Common myeloid progenitor, CD34-positive (primary cell): ENCODE measurements around the gene HOOK1.
A peak's percentile ranks its signal among the peaks of the same experiment; 100 is the strongest.

Experiments used
- CTCF ChIA-PET: fragments of 350-600 bp; sonication (Branson Sonifier 250); formaldehyde crosslinking; loops from one replicate; lab custom pipeline; 2021; ENCODE audit warnings: antibody characterized with exemption; lab: Charles Lee
- POLR2A ChIA-PET: fragments of 350-600 bp; sonication (Branson Sonifier 250); formaldehyde crosslinking; loops from one replicate; lab custom pipeline; 2021; ENCODE audit warnings: antibody characterized with exemption; lab: Charles Lee
- DNase-seq, 3 donors: peaks; one replicate each; pipeline versions ENCODE4 v3.0.0 to v3.0.0-alpha.2; 2013
- H3K27ac ChIP-seq, 2 experiments: 1 replicate in 1 of 2; 2 replicates in 1 of 2; pipeline ENCODE4 v1.7.0; 2013; ENCODE audit warnings: inconsistent platforms in 2 of 2, low read length in 2 of 2, mild to moderate bottlenecking in 2 of 2, low read depth in 1 of 2, moderate library complexity in 1 of 2; ENCODE audit not compliant: severe bottlenecking in 2 of 2, insufficient read depth in 1 of 2, poor library complexity in 1 of 2
- H3K27me3 ChIP-seq, 5 experiments: replicated peaks in 2 of 5; 1 replicate in 3 of 5; 2 replicates in 2 of 5; pipeline versions ENCODE4 v1.6.1 to v1.7.0; 2013; ENCODE audit warnings: low read length in 4 of 5, mild to moderate bottlenecking in 2 of 5, moderate library complexity in 2 of 5, inconsistent platforms in 1 of 5; ENCODE audit not compliant: insufficient read depth in 5 of 5, control insufficient read depth in 4 of 5
- H3K36me3 ChIP-seq, 4 experiments: 1 replicate in 2 of 4; 2 replicates in 2 of 4; pipeline versions ENCODE4 v1.6.1 to v1.7.0; 2013; ENCODE audit warnings: low read length in 3 of 4, control low read depth in 1 of 4, mild to moderate bottlenecking in 1 of 4; ENCODE audit not compliant: control insufficient read depth in 4 of 4, insufficient read depth in 4 of 4
- H3K4me1 ChIP-seq, 4 experiments: 1 replicate in 3 of 4; 2 replicates in 1 of 4; pipeline versions ENCODE4 v1.6.1 to v1.7.1; 2013; ENCODE audit warnings: low read length in 3 of 4, mild to moderate bottlenecking in 3 of 4, control low read depth in 1 of 4, inconsistent platforms in 1 of 4, moderate library complexity in 1 of 4; ENCODE audit not compliant: control insufficient read depth in 4 of 4, insufficient read depth in 4 of 4; ENCODE audit errors: control extremely low read depth in 1 of 4
- H3K4me3 ChIP-seq, 7 experiments: 1 replicate in 4 of 7; 2 replicates in 3 of 7; pipeline versions ENCODE4 v1.5.1 to v1.7.0; 2013; ENCODE audit warnings: mild to moderate bottlenecking in 7 of 7, low read length in 6 of 7, moderate library complexity in 6 of 7, inconsistent platforms in 2 of 7, low read depth in 2 of 7, control low read depth in 1 of 7; ENCODE audit not compliant: insufficient read depth in 4 of 7, control insufficient read depth in 1 of 7; ENCODE audit errors: extremely low read depth in 1 of 7
- H3K9me3 ChIP-seq, 5 experiments: 1 replicate in 4 of 5; 2 replicates in 1 of 5; pipeline versions ENCODE4 v1.6.1 to v1.7.1; 2013; ENCODE audit warnings: low read length in 4 of 5, mild to moderate bottlenecking in 2 of 5, inconsistent platforms in 1 of 5, low read depth in 1 of 5, moderate library complexity in 1 of 5; ENCODE audit not compliant: control insufficient read depth in 4 of 5, insufficient read depth in 2 of 5; ENCODE audit errors: control extremely low read depth in 1 of 5
- WGBS: methylation state at CpG from one replicate; pipeline ENCODE4 v1.1.5; 2013; ENCODE audit not compliant: insufficient coverage; 5-methylcytosine and 5-hydroxymethylcytosine counted together

Gene HOOK1

DNA sequence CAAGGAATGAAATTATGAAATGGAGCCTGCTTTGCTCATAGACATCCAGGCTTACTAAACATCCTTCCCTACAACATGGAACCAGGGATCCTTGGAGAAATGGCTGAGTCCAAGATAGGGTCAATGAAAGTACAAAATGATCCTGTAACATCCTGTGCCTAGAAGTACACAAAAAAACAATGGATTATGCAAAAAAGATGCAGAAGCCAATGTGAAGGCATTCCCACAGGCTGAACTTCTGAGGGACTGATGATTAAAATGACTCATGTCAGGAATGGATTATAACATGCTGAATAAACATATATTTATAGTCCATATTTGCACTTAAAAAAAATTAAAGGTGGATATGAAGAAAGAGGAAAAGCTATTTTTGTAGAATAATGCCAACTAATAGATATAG, 10.4 kb upstream of the HOOK1 start:
- no peak for DNase-seq
- CTCF ChIA-PET = no interaction called here
- no peaks in the 10 kb centered on the region for H3K36me3 ChIP-seq
- H3K4me1 ChIP-seq = peaks cover 0 to 7% (median 0%) of the 10 kb centered on the region in 4 experiments
- no peaks in the 10 kb centered on the region for H3K9me3 ChIP-seq
- H3K27me3 ChIP-seq = no peaks in the 10 kb centered on the region
- POLR2A ChIA-PET = no interaction called here
- no peak overlapping the region for H3K27ac ChIP-seq
- no peak overlapping the region for H3K4me3 ChIP-seq

DNA sequence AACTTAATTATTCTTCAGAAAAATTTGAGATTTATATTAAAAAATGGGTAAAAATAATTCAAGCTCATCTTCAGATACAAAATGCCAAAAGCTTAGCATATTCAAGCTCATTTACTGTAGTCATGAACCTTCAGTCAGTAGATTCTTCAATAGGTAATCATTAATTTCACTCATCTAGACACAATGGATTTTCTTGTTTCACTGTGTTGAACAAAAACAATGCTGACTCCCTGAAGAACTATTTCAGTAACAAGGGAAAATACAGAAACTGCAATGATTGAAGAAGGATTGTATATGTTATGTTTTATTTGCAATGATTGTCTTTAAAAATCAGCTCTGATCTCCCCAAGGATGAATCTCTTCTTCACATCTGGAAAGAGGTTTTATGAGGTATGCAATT, 9.2 kb upstream of the HOOK1 start:
- CTCF ChIA-PET = interaction anchor here (1.2 kb wide), 1 partner anchor 19 kb away, joined by 3 read pairs; no protein-coding TSS in a partner anchor
- POLR2A ChIA-PET = no interaction called here
- Histone ChIP-seq H3K9me3 (no peaks in the 10 kb centered on the region), H3K4me1 (peaks cover 0 to 7% (median 0%) of the 10 kb centered on the region in 4 experiments), H3K27me3 (no peaks in the 10 kb centered on the region), H3K36me3 (no peaks in the 10 kb centered on the region), H3K4me3 (no peak overlapping the region), H3K27ac (no peak overlapping the region)
- no peak for DNase-seq

DNA sequence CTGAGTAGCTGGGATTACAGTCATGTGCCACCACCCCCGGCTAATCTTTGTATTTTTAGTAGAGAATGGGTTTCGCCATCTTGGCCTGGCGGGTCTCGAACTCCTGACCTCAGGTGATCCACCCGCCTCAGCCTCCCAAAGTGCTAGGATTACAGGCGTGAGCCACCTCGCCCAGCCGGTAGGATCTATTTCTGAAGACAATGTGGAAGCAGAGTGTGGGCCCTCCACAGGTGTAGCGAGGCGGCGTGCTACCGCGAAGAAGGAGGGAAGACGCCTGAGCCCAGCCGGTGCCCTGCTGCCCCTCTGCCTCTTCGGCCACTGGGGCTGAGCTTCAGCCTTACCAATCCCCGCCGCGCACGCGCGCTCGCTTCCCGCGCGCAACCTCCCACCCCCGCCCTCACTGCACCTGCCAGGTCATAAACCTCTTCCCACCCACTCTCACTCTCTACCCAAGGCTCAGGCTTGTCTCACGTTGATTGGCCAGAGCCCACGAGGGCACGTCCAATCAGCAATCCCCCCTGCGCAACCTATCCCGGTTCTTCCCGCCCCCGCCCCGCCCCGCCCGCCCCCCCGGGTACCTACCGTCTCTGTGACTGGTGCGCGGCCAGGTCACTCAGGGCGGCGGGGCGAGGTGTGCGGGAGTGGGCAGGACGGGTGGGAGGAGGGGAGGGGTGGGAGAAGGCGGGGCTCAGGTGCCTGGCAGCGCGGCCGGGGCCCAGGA, 409 bp upstream of the HOOK1 start:
- peaks cover 0 to 3% (median 0%) of the 10 kb centered on the region in 5 experiments for H3K27me3 ChIP-seq
- POLR2A ChIA-PET = no interaction called here
- 16% methylated on average over 18 of the region's 50 CpGs for WGBS
- CTCF ChIA-PET = interaction anchor here (1.0 kb wide), 1 partner anchor 19 kb away, joined by 3 read pairs; no protein-coding TSS in a partner anchor
- H3K4me3 ChIP-seq = peak overlapping the region in 6 of 7 experiments; percentile 43 to 73 (median 59)
- H3K27ac ChIP-seq = no peak overlapping the region
- peaks cover 0 to 18% (median 6%) of the 10 kb centered on the region in 4 experiments for H3K4me1 ChIP-seq
- no peaks in the 10 kb centered on the region for H3K9me3 ChIP-seq
- no peaks in the 10 kb centered on the region for H3K36me3 ChIP-seq
- peak; percentile 94 to 97 (median 97) for DNase-seq

DNA sequence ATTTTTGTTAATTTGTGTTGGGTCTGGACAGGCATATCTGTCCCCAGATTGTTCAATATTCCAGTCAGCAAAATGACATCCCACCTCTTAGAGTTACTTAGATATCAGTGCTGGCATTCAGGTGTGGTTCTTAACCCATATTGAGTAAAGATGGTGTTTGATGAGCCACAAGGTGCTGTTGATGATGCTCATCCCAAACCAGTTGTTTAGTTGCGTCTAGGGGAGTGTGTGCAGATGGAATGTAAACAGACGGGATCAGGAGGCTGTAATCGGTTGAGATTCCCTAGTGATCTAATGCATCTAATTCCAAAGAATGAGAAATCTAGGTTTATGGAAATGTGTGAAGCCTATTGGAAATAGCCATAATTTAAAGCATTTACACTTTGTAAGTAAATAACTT, 1.1 kb downstream of the HOOK1 start:
- Histone ChIP-seq H3K27me3 (peaks cover 0 to 3% (median 0%) of the 10 kb centered on the region in 5 experiments), H3K36me3 (no peaks in the 10 kb centered on the region), H3K9me3 (no peaks in the 10 kb centered on the region), H3K27ac (no peak overlapping the region), H3K4me1 (peaks cover 0 to 18% (median 6%) of the 10 kb centered on the region in 4 experiments), H3K4me3 (peak overlapping the region in 1 of 7 experiments; percentile 9)
- POLR2A ChIA-PET = no interaction called here
- WGBS = 100% methylated on average over 2 of the region's 3 CpGs
- CTCF ChIA-PET = no interaction called here
- DNase-seq = no peak

DNA sequence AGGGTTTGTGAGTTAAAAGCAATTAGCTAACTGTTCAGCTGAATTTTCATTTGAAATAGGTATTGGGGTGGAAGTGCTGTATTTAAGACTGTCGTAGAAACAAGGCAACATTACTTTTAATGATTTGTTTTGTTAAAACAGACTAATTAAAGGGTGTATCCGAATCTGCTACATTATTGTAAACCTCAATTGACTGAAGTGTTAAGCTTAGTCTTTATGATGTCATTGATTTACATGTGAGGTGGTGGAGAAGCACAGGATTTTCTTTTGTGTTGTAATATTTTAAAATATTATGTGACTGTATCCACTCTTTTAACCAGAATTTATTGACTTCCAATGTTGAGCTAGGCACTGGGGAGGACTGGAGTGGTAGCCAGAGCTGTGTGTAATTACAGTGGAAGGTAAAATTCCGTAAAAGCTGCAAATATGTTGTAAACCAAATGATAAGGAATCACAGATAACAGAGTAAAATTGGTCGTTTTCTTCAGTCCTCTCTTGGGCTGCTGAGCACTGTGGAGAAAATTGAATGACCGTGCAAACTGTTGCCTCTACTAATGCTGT, 1.6 kb downstream of the HOOK1 start:
- Histone ChIP-seq H3K27ac (no peak overlapping the region), H3K36me3 (no peaks in the 10 kb centered on the region), H3K27me3 (peaks cover 0 to 3% (median 0%) of the 10 kb centered on the region in 5 experiments), H3K4me3 (no peak overlapping the region), H3K4me1 (peaks cover 0 to 18% (median 6%) of the 10 kb centered on the region in 4 experiments), H3K9me3 (no peaks in the 10 kb centered on the region)
- DNase-seq = no peak
- ChIA-PET POLR2A (no interaction called here), CTCF (no interaction called here)
- WGBS = 92% methylated on average over 2 of the region's 5 CpGs

DNA sequence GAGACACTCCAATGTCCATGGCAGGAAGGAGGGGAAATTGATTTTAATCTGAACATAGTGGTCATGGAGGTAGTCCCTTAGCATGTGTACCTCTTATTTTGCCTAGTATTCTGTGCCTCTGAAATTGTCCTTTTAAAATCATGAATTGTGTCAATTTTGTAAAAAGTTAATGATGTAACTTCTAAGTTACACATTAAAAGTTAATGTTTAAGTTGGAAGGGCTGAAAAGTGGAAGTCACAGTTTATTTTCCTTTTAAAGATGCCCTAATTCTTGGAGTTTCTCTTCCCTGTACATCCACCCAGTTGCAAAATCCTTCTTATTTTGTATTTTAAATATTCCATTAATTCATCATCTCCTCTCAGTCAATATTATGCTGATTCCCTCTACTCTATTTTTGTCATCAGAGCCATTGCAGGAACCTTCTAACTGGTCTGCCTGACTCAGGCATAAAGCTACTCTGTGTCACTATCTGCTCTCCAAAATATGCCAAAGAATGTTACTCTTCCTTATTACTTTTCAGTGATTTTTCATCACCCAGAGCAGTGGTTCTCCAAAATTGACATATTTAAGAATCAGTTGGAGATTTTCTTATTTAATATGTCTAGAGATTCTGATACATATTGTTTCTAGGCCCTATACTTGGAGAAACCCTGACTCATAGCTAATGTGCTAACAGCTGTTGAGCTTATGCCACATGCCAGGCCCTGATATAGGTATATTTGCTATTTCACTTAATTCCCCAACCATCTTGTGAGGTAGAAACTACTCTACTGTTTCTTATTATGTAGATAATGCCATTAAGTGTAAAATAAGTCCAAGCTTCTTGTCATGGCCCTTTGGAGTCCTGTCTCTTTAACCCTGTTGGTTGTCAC, 5.1 kb downstream of the HOOK1 start:
- POLR2A ChIA-PET = no interaction called here
- H3K4me1 ChIP-seq = peaks cover 0 to 10% (median 3%) of the 10 kb centered on the region in 4 experiments
- CTCF ChIA-PET = interaction anchor here (1.3 kb wide), 1 partner anchor 37 kb away, joined by 4 read pairs; no protein-coding TSS in a partner anchor

More for the DNA sequence above, 5.1 kb downstream of the HOOK1 start:
- peak in 2 of 3 donors; percentile 8 to 36 for DNase-seq
- peaks cover 0 to 3% (median 0%) of the 10 kb centered on the region in 5 experiments for H3K27me3 ChIP-seq
- peaks cover 0 to 2% (median 0%) of the 10 kb centered on the region in 4 experiments for H3K36me3 ChIP-seq
- no peaks in the 10 kb centered on the region for H3K9me3 ChIP-seq
- H3K4me3 ChIP-seq = no peak overlapping the region
- H3K27ac ChIP-seq = no peak overlapping the region
